GM06990 (cell line): ENCODE data around the gene PIP4K2C.

ENCODE experiments used
- DNase-seq: peaks from one replicate; pipeline ENCODE4 v3.0.0-alpha.2; 2011; ENCODE audit not compliant: insufficient read length; ENCODE audit errors: extremely low read depth
- H3K27me3 ChIP-seq: replicated peaks from 2 replicates; pipeline ENCODE4 v1.6.0; 2011; ENCODE audit warnings: low read length; ENCODE audit not compliant: control insufficient read depth, insufficient read depth
- H3K36me3 ChIP-seq: 2 replicates; pipeline ENCODE4 v1.5.1; 2011; ENCODE audit warnings: low read length; ENCODE audit not compliant: control insufficient read depth, insufficient read depth
- H3K4me3 ChIP-seq: replicated peaks from 2 replicates; pipeline ENCODE4 v1.5.1; 2011; ENCODE audit warnings: low read depth, mild to moderate bottlenecking, control low read depth, low read length
- TF ChIP-seq, protein P1 (sequence below): IDR thresholded peaks from 2 replicates; pipeline ENCODE4 v1.5.1; 2011; ENCODE audit warnings: low read length, control low read depth, mild to moderate bottlenecking, inconsistent platforms; ENCODE audit not compliant: insufficient read depth, poor library complexity, severe bottlenecking

Gene PIP4K2C

DNA sequence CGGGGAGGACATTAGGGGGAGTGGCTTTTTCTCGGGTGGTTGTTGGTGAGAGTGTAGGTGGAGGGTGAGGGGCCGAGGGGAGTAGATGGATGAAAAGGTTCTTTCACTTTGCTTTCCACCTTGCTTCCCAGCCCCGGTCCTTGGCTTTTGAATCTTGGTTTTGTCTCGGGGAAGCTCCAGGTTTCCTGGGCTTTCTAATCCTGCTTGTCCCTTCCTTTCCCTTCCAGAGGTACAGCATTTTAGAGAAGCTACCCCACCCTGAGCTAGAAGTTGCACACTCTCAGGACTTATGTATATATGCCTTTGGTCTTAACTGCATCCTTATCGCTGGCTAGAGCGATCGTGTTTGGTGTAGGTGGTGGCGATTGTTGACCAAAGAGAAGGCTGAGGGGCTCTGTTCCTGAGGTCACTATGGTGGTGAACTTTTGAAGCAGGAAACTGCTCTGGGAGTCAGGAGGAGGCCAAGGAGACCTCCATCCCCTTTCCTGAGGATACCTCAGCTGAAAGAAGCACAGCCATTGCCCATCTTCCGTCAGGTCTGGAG, 862 bp downstream of the PIP4K2C start:
- TF ChIP-seq, protein P1, sequence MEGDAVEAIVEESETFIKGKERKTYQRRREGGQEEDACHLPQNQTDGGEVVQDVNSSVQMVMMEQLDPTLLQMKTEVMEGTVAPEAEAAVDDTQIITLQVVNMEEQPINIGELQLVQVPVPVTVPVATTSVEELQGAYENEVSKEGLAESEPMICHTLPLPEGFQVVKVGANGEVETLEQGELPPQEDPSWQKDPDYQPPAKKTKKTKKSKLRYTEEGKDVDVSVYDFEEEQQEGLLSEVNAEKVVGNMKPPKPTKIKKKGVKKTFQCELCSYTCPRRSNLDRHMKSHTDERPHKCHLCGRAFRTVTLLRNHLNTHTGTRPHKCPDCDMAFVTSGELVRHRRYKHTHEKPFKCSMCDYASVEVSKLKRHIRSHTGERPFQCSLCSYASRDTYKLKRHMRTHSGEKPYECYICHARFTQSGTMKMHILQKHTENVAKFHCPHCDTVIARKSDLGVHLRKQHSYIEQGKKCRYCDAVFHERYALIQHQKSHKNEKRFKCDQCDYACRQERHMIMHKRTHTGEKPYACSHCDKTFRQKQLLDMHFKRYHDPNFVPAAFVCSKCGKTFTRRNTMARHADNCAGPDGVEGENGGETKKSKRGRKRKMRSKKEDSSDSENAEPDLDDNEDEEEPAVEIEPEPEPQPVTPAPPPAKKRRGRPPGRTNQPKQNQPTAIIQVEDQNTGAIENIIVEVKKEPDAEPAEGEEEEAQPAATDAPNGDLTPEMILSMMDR = no peak
- Histone ChIP-seq H3K4me3 (peak overlapping the region; percentile 75), H3K27me3 (no peaks in the 10 kb centered on the region), H3K36me3 (peaks cover 6% of the 10 kb centered on the region)
- no peak for DNase-seq

DNA sequence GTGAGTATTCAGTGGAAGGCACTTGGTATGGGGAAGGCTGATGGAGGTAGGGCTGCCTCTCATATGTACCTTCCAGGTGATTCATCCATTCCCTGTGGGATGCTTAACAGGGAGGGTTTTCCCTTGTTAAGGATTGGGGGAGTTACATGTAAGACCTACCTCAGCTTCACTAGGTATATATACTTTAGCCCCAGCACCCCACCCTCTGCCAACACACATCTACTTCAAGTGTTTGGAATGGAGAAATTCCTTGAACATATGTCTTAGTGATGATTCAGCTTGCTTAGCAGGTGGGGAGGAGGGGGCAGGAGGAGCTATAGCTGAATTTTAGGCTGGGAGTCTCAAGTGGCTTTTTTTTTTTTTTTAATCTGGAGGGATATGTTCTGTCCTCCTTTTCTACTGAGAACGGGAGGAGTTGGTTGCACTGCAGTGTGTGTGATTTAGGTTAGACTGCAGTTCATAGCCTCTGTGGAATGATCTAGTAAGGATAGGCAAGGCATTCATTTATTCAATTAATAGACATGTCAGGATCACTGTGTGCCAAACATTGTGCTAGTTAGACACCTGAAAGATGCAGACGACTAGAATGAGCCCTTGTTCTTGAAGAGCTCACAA, 1.7 kb downstream of the PIP4K2C start:
- peaks cover 6% of the 10 kb centered on the region for H3K36me3 ChIP-seq
- TF ChIP-seq, protein P1 = no peak
- no peak for DNase-seq
- H3K27me3 ChIP-seq = no peaks in the 10 kb centered on the region
- no peak overlapping the region for H3K4me3 ChIP-seq

DNA sequence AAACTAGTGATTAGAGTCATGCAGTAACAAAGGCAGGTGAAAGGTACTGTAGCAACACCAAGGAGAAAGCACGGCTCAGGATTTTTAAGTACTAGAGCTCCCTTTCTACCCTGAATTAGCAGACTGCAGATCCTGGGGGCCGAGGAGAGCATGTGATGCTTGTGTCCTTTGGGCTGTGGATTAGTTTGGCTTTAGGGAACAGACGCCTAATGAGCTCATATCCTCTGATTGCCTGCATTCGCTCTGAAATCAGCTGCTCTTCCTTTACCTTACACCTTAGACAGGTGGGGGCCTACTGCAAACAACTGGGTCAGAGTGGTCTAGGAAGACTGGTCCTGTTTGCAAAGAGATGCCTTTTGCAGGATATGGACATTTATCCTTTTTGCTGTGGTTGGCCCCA, 2.2 kb downstream of the PIP4K2C start:
- no peaks in the 10 kb centered on the region for H3K27me3 ChIP-seq
- peaks cover 8% of the 10 kb centered on the region for H3K36me3 ChIP-seq
- DNase-seq = no peak
- H3K4me3 ChIP-seq = no peak overlapping the region
- TF ChIP-seq, protein P1 = no peak

DNA sequence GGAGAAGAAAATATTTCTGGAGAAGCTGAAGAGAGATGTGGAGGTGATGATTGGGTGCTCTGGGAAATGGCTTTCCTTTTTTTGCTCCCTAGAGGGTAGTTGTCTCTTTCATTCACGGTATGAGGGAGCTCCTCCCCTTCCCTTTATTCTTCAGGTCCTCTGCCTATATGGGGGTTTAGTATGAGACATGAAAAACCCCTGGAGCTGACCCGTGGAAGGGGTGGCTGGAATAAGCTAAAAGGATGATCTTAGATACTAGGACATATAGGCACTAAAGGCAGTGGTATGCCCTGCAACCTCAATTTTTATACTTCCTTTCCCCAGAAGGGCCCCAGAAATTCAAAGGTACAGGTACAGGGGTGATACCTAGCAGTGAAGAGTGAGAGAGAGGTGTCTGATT, 9.4 kb downstream of the PIP4K2C start:
- no peak for DNase-seq
- peaks cover 19% of the 10 kb centered on the region for H3K36me3 ChIP-seq

DNA sequence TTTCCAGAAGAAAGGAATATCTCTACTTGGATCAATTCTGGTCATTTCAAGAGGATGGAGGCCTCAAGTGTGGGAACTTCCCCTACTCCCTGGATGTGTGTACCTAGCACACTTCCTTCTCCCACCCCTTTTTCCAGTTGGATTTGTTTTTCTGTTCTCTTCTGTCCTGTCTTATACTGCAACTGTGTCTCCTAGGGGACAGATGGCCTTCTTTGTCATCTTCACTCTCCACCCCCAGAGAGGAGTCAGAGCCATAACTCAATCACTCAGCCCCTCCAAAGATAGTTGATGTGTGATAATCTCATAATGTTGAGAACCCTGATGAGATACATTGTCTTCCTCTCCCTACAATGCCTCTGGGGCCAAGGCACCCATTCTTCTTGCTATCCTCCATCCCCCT, 11.6 kb downstream of the PIP4K2C start:
- H3K36me3 ChIP-seq = peaks cover 16% of the 10 kb centered on the region

More for the DNA sequence above, 9.4 kb downstream of the PIP4K2C start:
- TF ChIP-seq, protein P1 = no peak
- Histone ChIP-seq H3K27me3 (no peaks in the 10 kb centered on the region), H3K4me3 (no peak overlapping the region)

More for the DNA sequence above, 11.6 kb downstream of the PIP4K2C start:
- Histone ChIP-seq H3K27me3 (no peaks in the 10 kb centered on the region), H3K4me3 (no peak overlapping the region)
- no peak for DNase-seq
- TF ChIP-seq, protein P1 = no peak
